ENCODE measurements around the gene GSE1.

Gene GSE1

GRCh38 chr16:85660843-85661739, 48.0 kb downstream of the GSE1 start:
- no peak for DNase-seq (ENCODE audit: low read depth)
- TF ChIP-seq CTCF (IDR thresholded peaks at IDR 0.05; ENCODE audit: low read depth, low read length) = no peak
- TF ChIP-seq MYC (IDR thresholded peaks at IDR 0.05; ENCODE audit: low read depth, low read length) = no peak
- no peak for TF ChIP-seq MAX (IDR thresholded peaks at IDR 0.05; ENCODE audit: low read depth, low read length)
- no peak for TF ChIP-seq POLR2A (IDR thresholded peaks at IDR 0.05; ENCODE audit: extremely low read depth, insufficient read length)
- no peak overlapping the region for H3K4me3 ChIP-seq (ENCODE audit: low read depth, low read length)

- TF ChIP-seq CTCF (IDR thresholded peaks at IDR 0.05; ENCODE audit: low read depth, low read length) (no peak), MAX (IDR thresholded peaks at IDR 0.05; ENCODE audit: low read depth, low read length) (no peak), POLR2A (IDR thresholded peaks at IDR 0.05; ENCODE audit: extremely low read depth, insufficient read length) (no peak), MYC (IDR thresholded peaks at IDR 0.05; ENCODE audit: low read depth, low read length) (no peak)
- H3K4me3 ChIP-seq (ENCODE audit: low read depth, low read length) = no peak overlapping the region
- DNase-seq (ENCODE audit: low read depth) = no peak
Measured at GRCh38 chr16:85661740-85662481, 48.8 kb downstream of the GSE1 start.

GRCh38 chr16:85662482-85662812, 49.3 kb downstream of the GSE1 start:
- TF ChIP-seq MYC (IDR thresholded peaks at IDR 0.05; ENCODE audit: low read depth, low read length) = no peak
- DNase-seq (ENCODE audit: low read depth) = no peak
- H3K4me3 ChIP-seq (ENCODE audit: low read depth, low read length) = no peak overlapping the region

GRCh38 chr16:85662976-85663830, 50.1 kb downstream of the GSE1 start:
- no peak for TF ChIP-seq POLR2A (IDR thresholded peaks at IDR 0.05; ENCODE audit: extremely low read depth, insufficient read length)
- no peak for TF ChIP-seq CTCF (IDR thresholded peaks at IDR 0.05; ENCODE audit: low read depth, low read length)
- no peak for TF ChIP-seq MAX (IDR thresholded peaks at IDR 0.05; ENCODE audit: low read depth, low read length)
- no peak for TF ChIP-seq MYC (IDR thresholded peaks at IDR 0.05; ENCODE audit: low read depth, low read length)
- no peak overlapping the region for H3K4me3 ChIP-seq (ENCODE audit: low read depth, low read length)
- no peak for DNase-seq (ENCODE audit: low read depth)

- no peak for DNase-seq (ENCODE audit: low read depth)
- TF ChIP-seq CTCF (IDR thresholded peaks at IDR 0.05; ENCODE audit: low read depth, low read length) = no peak
- no peak for TF ChIP-seq MAX (IDR thresholded peaks at IDR 0.05; ENCODE audit: low read depth, low read length)
- no peak for TF ChIP-seq MYC (IDR thresholded peaks at IDR 0.05; ENCODE audit: low read depth, low read length)
- no peak for TF ChIP-seq POLR2A (IDR thresholded peaks at IDR 0.05; ENCODE audit: extremely low read depth, insufficient read length)
- H3K4me3 ChIP-seq (ENCODE audit: low read depth, low read length) = no peak overlapping the region
Measured at GRCh38 chr16:85663891-85664321, 50.8 kb downstream of the GSE1 start.

Measured in NB4 (cell line).